Measurements from ENCODE around the gene MAMLD1.

The MAMLD1 gene

DNA sequence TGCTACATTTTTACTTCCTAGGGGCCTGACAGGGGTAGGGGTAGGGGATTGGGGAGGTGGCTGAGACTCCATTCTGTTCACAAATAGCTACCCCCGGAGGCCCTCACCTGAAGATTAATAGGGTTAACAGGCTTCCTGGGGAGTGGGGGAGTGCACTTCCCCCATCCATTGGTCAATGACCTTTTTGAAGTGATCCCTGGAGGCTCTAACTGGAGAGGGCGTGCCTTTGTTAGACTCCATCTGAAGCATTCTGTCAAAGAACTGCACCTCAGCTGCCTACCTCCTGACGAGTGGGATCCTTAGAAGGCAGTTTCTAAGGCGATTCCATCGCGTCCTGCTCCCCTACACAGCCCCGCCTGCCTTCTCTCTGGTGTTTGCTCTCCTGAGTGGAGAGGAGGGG lies 195.3 kb downstream of the MAMLD1 start:
- no peaks in the 10 kb centered on the region for H3K4me1 ChIP-seq (ENCODE audit: control insufficient read depth in 1 of 2, insufficient read depth in 2 of 2, low read length in 2 of 2)
- no peaks in the 10 kb centered on the region for H3K36me3 ChIP-seq (ENCODE audit: control insufficient read depth in 1 of 2, insufficient read depth in 2 of 2, low read length in 2 of 2)
- H3K9me3 ChIP-seq (ENCODE audit: control insufficient read depth in 1 of 2, low read length in 2 of 2): no peaks in the 10 kb centered on the region
- H3K27ac ChIP-seq (ENCODE audit: low read length): no peak overlapping the region
- no peak overlapping the region for H3K4me3 ChIP-seq (ENCODE audit: low read depth in 1 of 2, low read length in 2 of 2)
- no peaks in the 10 kb centered on the region for H3K27me3 ChIP-seq (ENCODE audit: low read depth, low read length)

Measured in muscle layer of duodenum (tissue), 2 donors.